Pancreas (tissue), 10 donors: Measurements from ENCODE around the gene RAD1. TPM values are rescaled to one million over a fixed set of nuclear protein-coding genes. Genes with fewer than 3 reads are reported as not detected.

ENCODE experiments used
- ATAC-seq, 4 donors: fragments of 200-7000 bp; cut with Tn5 transposase; one replicate each; pipeline versions ENCODE4 v1.8.0 to v1.9.1; 2020; ENCODE audit warnings: mild to moderate bottlenecking in 4 of 4, moderate library complexity in 4 of 4
- DNase-seq, 6 donors: peaks; one replicate each; pipeline ENCODE4 v3.0.0-alpha.2; 2020
- FAIRE-seq: peaks from 2 replicates; lab custom pipeline; 2012; peaks lifted over from hg19 to GRCh38; lab: Jason Lieb, UNC
- H3K27ac ChIP-seq, 4 donors: fragments of 200-600 bp; sonication (generic); 1 replicate in 3 of 4; 2 replicates in 1 of 4; pipeline versions ENCODE4 v1.5.0 to v1.8.0; 2020
- H3K27me3 ChIP-seq, 4 donors: fragments of 200-600 bp; one replicate each; pipeline ENCODE4 v1.8.0; 2021
- H3K36me3 ChIP-seq, 3 donors: fragments of 200-600 bp; sonication (generic) in 1 of 3; one replicate each; pipeline versions ENCODE4 v1.5.0 to v1.8.0; 2020 to 2021
- H3K4me1 ChIP-seq, 3 donors: fragments of 200-600 bp; one replicate each; pipeline ENCODE4 v1.8.0; 2021
- H3K4me3 ChIP-seq, 4 donors: fragments of 200-600 bp; sonication (generic) in 2 of 4; one replicate each; pipeline versions ENCODE4 v1.5.0 to v1.8.0; 2020 to 2021
- H3K9me3 ChIP-seq, 4 donors: fragments of 200-600 bp; one replicate each; pipeline ENCODE4 v1.8.0; 2021
- WGBS, 2 donors: extraction: QIAGEN DNeasy Blood & Tissue Kit; methylation state at CpG; one replicate each; pipeline ENCODE4 v1.1.7; 2013; 5-methylcytosine and 5-hydroxymethylcytosine counted together
- intact Hi-C, 3 donors: fragments of 100-400 bp; cut with DNase I; formaldehyde crosslinking; loops; one replicate each; pipeline versions ENCODE4 v1.11.1 to v1.14.2; 2022
- polyA plus RNA-seq, 2 donors: library from polyadenylated mRNA; stranded (reverse); fragments of 200-250 nt; gene quantifications; one replicate each; pipeline ENCODE4 v1.2.3, GENCODE V29; 2013
- total RNA-seq, 6 donors: library from RNA; stranded (reverse); fragmentation: NEBNext Ultra II Directional in 4 of 6; extraction: Animal tissue kit (Norgen Biotek cat#: 25700) in 4 of 6; gene quantifications; one replicate each; pipeline versions ENCODE4 v1.2.1 to v1.2.4, GENCODE V29; 2021 to 2023
- TF ChIP-seq, protein P1 (sequence below), 4 donors: fragments of 200-600 bp; sonication (generic) in 3 of 4; IDR thresholded peaks; one replicate each; pipeline versions ENCODE4 v1.5.0 to v1.8.0; 2021; ENCODE audit warnings: antibody characterized with exemption in 4 of 4
- donor health status: healthy with polysubstance abuse.
- donor health status: DM: no; HTN: no; CAD: no; lungs with moderate emphysema.
- donor health status: DM: no; HTN: no; CAD: no.
- donor health status: control.
- donor health status: control.
- donor health status: Bipolar disorder and iron deficiency.
- donor health status: DM: yes; HTN: yes; CAD: no.
- donor health status: DM: no; HTN: no; CAD: no.
- donor health status: DM: no; HTN: no; CAD: no.
- donor health status: DM: yes; HTN: yes; CAD: no.

The RAD1 gene, protein sequence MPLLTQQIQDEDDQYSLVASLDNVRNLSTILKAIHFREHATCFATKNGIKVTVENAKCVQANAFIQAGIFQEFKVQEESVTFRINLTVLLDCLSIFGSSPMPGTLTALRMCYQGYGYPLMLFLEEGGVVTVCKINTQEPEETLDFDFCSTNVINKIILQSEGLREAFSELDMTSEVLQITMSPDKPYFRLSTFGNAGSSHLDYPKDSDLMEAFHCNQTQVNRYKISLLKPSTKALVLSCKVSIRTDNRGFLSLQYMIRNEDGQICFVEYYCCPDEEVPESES
- total RNA-seq (1 to 10 TPM; 4.1 to 7.1 (median 5.8) TPM), polyA plus RNA-seq (10 to 100 TPM in 1 of 2 donors, 1 to 10 TPM in 1; 3.5 to 10.1 TPM)

DNA sequence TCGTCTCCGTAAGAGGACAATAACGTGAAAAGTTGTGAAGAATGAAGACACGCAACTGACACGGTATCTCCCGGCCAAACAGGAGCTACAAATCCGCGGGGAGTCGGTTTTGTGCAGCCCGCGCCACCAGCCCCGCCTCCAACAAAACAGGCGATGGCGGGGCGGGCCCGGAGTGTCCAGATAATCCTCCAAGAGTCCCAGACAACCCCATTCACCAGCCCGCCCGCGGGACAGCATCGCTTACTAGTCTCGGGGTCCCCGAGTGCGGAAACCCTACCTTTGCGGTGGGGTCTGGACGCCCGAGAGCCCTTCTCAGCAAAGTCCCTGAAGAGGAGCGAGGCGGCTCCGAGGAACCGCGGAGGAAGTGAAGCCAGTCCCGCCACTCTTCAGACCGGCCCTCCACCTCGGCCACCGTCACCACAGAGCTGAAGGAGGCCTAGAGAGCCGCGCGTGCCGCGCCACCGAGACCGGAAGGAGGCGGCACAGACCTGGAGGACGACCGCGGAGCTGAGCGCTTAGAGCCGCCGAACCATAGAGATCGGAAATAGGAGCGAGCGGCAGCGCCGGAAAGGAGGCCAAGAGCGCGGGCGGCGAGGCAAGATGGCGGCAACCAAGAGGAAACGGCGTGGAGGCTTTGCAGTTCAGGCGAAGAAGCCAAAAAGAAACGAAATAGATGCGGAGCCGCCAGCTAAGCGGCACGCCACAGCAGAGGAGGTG lies at the start of gene RAD1, which contains the start of gene BRIX1:
Gene RAD1, minus strand, starts transcription at position 366 of the 717 bp plus-strand sequence. CDS start 612 bp downstream, outside the sequence.
Gene BRIX1, plus strand, starts transcription at position 573 of the 717 bp plus-strand sequence. Its CDS starts 28 bp downstream, at position 601.
- H3K27ac ChIP-seq = peak within 1 kb of the TSS; percentile 70 to 85 (median 73)
- H3K27me3 ChIP-seq = no peaks in the 10 kb centered on the region
- H3K4me1 ChIP-seq = peaks cover 11 to 22% (median 21%) of the 10 kb centered on the region in 3 donors
- peak within 1 kb of the TSS; percentile 87 to 94 (median 92) for H3K4me3 ChIP-seq
- peak; percentile 99 to 100 (median 100) for ATAC-seq
- TF ChIP-seq, protein P1, sequence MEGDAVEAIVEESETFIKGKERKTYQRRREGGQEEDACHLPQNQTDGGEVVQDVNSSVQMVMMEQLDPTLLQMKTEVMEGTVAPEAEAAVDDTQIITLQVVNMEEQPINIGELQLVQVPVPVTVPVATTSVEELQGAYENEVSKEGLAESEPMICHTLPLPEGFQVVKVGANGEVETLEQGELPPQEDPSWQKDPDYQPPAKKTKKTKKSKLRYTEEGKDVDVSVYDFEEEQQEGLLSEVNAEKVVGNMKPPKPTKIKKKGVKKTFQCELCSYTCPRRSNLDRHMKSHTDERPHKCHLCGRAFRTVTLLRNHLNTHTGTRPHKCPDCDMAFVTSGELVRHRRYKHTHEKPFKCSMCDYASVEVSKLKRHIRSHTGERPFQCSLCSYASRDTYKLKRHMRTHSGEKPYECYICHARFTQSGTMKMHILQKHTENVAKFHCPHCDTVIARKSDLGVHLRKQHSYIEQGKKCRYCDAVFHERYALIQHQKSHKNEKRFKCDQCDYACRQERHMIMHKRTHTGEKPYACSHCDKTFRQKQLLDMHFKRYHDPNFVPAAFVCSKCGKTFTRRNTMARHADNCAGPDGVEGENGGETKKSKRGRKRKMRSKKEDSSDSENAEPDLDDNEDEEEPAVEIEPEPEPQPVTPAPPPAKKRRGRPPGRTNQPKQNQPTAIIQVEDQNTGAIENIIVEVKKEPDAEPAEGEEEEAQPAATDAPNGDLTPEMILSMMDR (IDR thresholded peaks at IDR 0.05) = no peak
- intact Hi-C loops = no loop called here
- peaks cover 0 to 21% (median 0%) of the 10 kb centered on the region in 3 donors for H3K36me3 ChIP-seq
- peak; percentile 61 for FAIRE-seq
- WGBS, 2 donors = 0% methylated on average over 67 of the region's 67 CpGs
- H3K9me3 ChIP-seq = no peaks in the 10 kb centered on the region
- DNase-seq = peak; percentile 92 to 98 (median 96)

DNA sequence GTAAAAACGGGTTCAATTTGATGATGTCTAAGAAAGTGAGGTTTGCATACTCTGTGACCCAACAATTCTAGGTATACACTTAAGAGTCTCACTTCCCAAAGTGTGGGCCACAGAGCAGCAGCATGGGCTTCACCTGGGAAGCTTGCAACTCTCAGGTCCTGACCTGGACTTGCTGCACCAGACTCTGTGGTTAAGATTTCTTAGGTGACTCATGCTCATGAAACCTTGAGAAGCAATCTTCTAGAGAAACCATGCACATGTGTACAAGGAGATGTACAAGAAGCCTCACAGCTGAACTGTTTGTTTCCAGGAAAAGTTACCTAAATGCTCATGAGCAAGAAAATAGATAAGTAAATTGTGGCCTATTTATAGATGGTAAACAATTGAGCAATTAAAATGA lies 44.0 kb upstream of the RAD1 start:
- ATAC-seq = no peak
- intact Hi-C loops = no loop called here
- WGBS, 2 donors = 73 to 84% methylated on average over 1 of the region's 1 CpG

DNA sequence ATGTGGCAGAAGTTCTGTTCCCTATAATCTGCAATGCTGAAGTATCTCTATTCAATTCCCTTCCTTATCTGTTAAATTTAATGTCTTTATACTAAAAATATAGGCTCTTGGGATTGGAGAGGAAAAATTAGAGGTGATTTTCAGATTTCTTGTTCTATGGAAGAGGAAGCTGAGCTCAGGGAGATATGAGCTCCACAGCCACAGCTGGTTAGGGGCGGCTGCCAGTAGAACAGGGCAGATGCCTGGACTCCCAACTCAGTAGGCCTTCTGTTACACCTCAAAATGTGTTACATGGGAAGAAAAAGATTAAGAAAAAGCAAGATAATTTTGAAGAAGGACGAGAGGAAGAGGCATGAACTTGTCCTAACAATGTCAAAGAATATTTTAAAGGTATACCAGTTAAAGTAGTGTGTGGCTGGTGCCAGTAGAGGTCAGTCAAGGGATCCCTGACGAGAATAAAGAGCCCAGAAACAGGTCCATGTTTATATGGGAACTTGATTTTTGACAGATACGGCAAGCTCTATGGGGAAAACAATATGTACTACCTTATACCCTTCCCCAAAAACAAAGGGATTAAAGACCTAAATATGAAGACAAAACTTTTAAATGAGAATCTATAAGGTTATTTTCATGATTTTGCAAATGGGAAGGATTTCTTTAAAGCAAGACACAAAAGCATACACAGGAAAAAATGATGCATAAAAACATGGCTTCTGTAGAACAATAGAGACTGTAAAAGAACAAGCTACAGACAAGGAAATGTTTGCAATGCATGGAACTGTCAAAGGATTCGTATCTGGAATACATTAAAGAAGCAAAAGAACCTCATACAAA lies 42.8 kb upstream of the RAD1 start:
- Histone ChIP-seq H3K27me3 (no peaks in the 10 kb centered on the region), H3K4me1 (no peaks in the 10 kb centered on the region), H3K36me3 (peaks cover 0 to 14% (median 0%) of the 10 kb centered on the region in 3 donors), H3K9me3 (no peaks in the 10 kb centered on the region), H3K4me3 (no peak overlapping the region), H3K27ac (no peak overlapping the region)
- DNase-seq (peak in 1 of 6 donors; percentile 16), ATAC-seq (peak in 3 of 4 donors; percentile 62 to 79 (median 67)), FAIRE-seq (no peak)
- WGBS, 2 donors = 53 to 57% methylated on average over 5 of the region's 5 CpGs
- TF ChIP-seq, protein P1 (IDR thresholded peaks at IDR 0.05) = peak in 2 of 4 donors; percentile 23 to 26
- intact Hi-C loops = no loop called here

More for the DNA sequence above, 44.0 kb upstream of the RAD1 start:
- Histone ChIP-seq H3K4me1 (no peaks in the 10 kb centered on the region), H3K27ac (no peak overlapping the region), H3K36me3 (peaks cover 0 to 11% (median 0%) of the 10 kb centered on the region in 3 donors), H3K27me3 (no peaks in the 10 kb centered on the region), H3K9me3 (no peaks in the 10 kb centered on the region), H3K4me3 (no peak overlapping the region)
- TF ChIP-seq, protein P1 (IDR thresholded peaks at IDR 0.05) = no peak
- FAIRE-seq (no peak), DNase-seq (no peak)

DNA sequence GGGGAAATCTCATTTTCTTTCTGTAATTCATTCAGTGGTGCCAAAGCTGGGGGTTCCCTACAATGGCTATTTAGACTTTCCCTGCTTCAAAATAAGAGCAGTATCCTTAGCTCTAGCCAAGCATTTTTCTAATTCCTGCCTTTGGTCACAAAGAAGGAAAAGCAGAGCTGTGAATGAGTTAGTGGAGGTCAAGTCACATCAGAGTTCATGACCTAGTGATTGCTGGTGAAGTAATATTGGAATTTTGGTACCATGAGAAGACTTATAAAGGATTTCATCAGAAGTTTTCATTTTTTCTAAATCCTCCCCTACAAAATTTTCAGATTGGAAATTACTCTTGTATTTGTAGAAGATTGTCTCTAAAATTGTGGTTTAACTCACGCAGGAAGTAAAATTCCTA lies 42.0 kb upstream of the RAD1 start:
- no peak for FAIRE-seq
- intact Hi-C loops = no loop called here
- peaks cover 0 to 19% (median 0%) of the 10 kb centered on the region in 3 donors for H3K36me3 ChIP-seq
- WGBS, 2 donors = 96 to 97% methylated on average over 1 of the region's 1 CpG
- no peaks in the 10 kb centered on the region for H3K27me3 ChIP-seq
- H3K27ac ChIP-seq = no peak overlapping the region
- no peak for ATAC-seq
- no peak for DNase-seq
- no peaks in the 10 kb centered on the region for H3K4me1 ChIP-seq
- no peaks in the 10 kb centered on the region for H3K9me3 ChIP-seq
- TF ChIP-seq, protein P1 (IDR thresholded peaks at IDR 0.05) = no peak
- no peak overlapping the region for H3K4me3 ChIP-seq
